ENCODE data around the gene ATP1A2.

GRCh38 chr1:160114085-160114484, 1.5 kb upstream of the ATP1A2 start:
- TF ChIP-seq, protein P1, sequence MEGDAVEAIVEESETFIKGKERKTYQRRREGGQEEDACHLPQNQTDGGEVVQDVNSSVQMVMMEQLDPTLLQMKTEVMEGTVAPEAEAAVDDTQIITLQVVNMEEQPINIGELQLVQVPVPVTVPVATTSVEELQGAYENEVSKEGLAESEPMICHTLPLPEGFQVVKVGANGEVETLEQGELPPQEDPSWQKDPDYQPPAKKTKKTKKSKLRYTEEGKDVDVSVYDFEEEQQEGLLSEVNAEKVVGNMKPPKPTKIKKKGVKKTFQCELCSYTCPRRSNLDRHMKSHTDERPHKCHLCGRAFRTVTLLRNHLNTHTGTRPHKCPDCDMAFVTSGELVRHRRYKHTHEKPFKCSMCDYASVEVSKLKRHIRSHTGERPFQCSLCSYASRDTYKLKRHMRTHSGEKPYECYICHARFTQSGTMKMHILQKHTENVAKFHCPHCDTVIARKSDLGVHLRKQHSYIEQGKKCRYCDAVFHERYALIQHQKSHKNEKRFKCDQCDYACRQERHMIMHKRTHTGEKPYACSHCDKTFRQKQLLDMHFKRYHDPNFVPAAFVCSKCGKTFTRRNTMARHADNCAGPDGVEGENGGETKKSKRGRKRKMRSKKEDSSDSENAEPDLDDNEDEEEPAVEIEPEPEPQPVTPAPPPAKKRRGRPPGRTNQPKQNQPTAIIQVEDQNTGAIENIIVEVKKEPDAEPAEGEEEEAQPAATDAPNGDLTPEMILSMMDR (IDR thresholded peaks at IDR 0.05; ENCODE audit: insufficient read depth, low read length, poor library complexity, severe bottlenecking): no peak
- no peak for TF ChIP-seq EZH2phosphoT487 (conservative IDR thresholded peaks at IDR 0.05; ENCODE audit: low read length)

Measured in SU-DHL-6 (cell line).